Measurements from ENCODE around the gene CAV2.

The CAV2 gene

DNA sequence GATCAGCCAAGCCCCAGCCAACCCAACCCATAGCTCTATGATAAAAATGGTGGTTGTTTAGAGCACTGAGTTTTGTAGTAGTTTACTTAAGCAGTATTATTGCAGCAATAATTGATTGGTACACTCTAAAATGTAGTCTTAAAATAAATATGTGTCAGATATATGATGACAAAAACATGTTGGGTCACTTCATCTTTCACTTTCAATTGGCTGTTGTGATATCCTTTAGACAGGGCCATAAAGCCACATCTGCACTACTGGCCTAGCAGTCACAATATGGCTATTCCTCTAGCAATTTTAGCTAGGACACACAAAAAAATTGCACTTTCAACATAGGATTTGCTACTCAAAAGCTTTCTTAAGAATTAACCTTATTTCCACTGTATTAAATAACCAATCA lies 19.4 kb downstream of the CAV2 start:
- H3F3A ChIP-seq (ENCODE audit: insufficient read depth) = no peaks in the 10 kb centered on the region
- no peak overlapping the region for H3K4me3 ChIP-seq (ENCODE audit: insufficient read depth, low read length, poor library complexity, severe bottlenecking)
- H3K9ac ChIP-seq (ENCODE audit: low read length) = no peak overlapping the region
- no peaks in the 10 kb centered on the region for H3K9me3 ChIP-seq (ENCODE audit: insufficient read depth, low read length)
- H2AFZ ChIP-seq (ENCODE audit: low read depth, low read length, severe bottlenecking) = no peak overlapping the region
- H4K20me1 ChIP-seq (ENCODE audit: low read depth, low read length) = no peaks in the 10 kb centered on the region
- H3K27me3 ChIP-seq (ENCODE audit: low read length) = no peaks in the 10 kb centered on the region
- H3K27ac ChIP-seq (ENCODE audit: low read depth, low read length) = no peak overlapping the region
- no peaks in the 10 kb centered on the region for H3K36me3 ChIP-seq (ENCODE audit: low read length)
- no peaks in the 10 kb centered on the region for H3K9me2 ChIP-seq (replicated peaks; ENCODE audit: insufficient read depth, low read length)
- TF ChIP-seq EZH2phosphoT487 (conservative IDR thresholded peaks at IDR 0.05; ENCODE audit: low read length) = no peak
- TF ChIP-seq CTCF (IDR thresholded peaks at IDR 0.05; ENCODE audit: insufficient read depth, low read length, poor library complexity, severe bottlenecking) = no peak
- H3K4me2 ChIP-seq (ENCODE audit: low read depth, low read length, poor library complexity, severe bottlenecking) = no peak overlapping the region
- H3K79me2 ChIP-seq (ENCODE audit: insufficient read depth, low read length) = no peaks in the 10 kb centered on the region

GRCh38 chr7:116521046-116521664 lies 21.6 kb downstream of the CAV2 start:
- no peak overlapping the region for H2AFZ ChIP-seq (ENCODE audit: low read depth, low read length, severe bottlenecking)
- no peak overlapping the region for H3K27ac ChIP-seq (ENCODE audit: low read depth, low read length)
- H4K20me1 ChIP-seq (ENCODE audit: low read depth, low read length) = no peaks in the 10 kb centered on the region
- no peak overlapping the region for H3K4me3 ChIP-seq (ENCODE audit: insufficient read depth, low read length, poor library complexity, severe bottlenecking)
- no peaks in the 10 kb centered on the region for H3K27me3 ChIP-seq (ENCODE audit: low read length)
- H3K9me3 ChIP-seq (ENCODE audit: insufficient read depth, low read length) = no peaks in the 10 kb centered on the region
- no peak overlapping the region for H3K9ac ChIP-seq (ENCODE audit: low read length)
- H3K9me2 ChIP-seq (replicated peaks; ENCODE audit: insufficient read depth, low read length) = no peaks in the 10 kb centered on the region
- no peak for TF ChIP-seq EZH2phosphoT487 (conservative IDR thresholded peaks at IDR 0.05; ENCODE audit: low read length)
- TF ChIP-seq CTCF (IDR thresholded peaks at IDR 0.05; ENCODE audit: insufficient read depth, low read length, poor library complexity, severe bottlenecking) = no peak
- no peaks in the 10 kb centered on the region for H3F3A ChIP-seq (ENCODE audit: insufficient read depth)
- H3K36me3 ChIP-seq (ENCODE audit: low read length) = no peaks in the 10 kb centered on the region
- H3K4me2 ChIP-seq (ENCODE audit: low read depth, low read length, poor library complexity, severe bottlenecking) = no peak overlapping the region
- H3K79me2 ChIP-seq (ENCODE audit: insufficient read depth, low read length) = no peaks in the 10 kb centered on the region

DNA sequence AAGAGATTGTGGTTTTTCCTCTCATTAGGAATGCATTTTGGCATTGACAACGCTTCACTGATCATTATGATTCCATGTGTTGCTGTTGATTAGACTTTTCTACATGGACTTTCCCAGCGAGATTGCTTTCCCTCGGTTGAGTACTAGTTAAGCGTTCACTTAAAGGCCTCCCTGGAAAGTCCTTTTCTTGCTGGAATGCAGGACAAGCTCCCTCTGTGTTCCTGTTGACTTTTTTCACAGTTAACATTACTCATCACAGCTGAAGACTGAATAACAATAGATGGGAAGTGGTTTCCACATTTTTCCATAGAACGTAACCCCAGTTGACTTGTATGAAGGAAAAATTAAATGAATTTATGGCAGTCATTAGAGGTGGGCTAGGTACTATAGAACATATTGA lies 22.7 kb downstream of the CAV2 start:
- no peak overlapping the region for H3K4me2 ChIP-seq (ENCODE audit: low read depth, low read length, poor library complexity, severe bottlenecking)
- no peaks in the 10 kb centered on the region for H4K20me1 ChIP-seq (ENCODE audit: low read depth, low read length)
- no peak overlapping the region for H2AFZ ChIP-seq (ENCODE audit: low read depth, low read length, severe bottlenecking)
- H3K27ac ChIP-seq (ENCODE audit: low read depth, low read length) = no peak overlapping the region
- H3K9me2 ChIP-seq (replicated peaks; ENCODE audit: insufficient read depth, low read length) = no peaks in the 10 kb centered on the region
- no peaks in the 10 kb centered on the region for H3K79me2 ChIP-seq (ENCODE audit: insufficient read depth, low read length)
- TF ChIP-seq EZH2phosphoT487 (conservative IDR thresholded peaks at IDR 0.05; ENCODE audit: low read length) (no peak), CTCF (IDR thresholded peaks at IDR 0.05; ENCODE audit: insufficient read depth, low read length, poor library complexity, severe bottlenecking) (no peak)
- no peak overlapping the region for H3K4me3 ChIP-seq (ENCODE audit: insufficient read depth, low read length, poor library complexity, severe bottlenecking)
- no peaks in the 10 kb centered on the region for H3K27me3 ChIP-seq (ENCODE audit: low read length)
- no peak overlapping the region for H3K9ac ChIP-seq (ENCODE audit: low read length)
- H3F3A ChIP-seq (ENCODE audit: insufficient read depth) = no peaks in the 10 kb centered on the region
- H3K9me3 ChIP-seq (ENCODE audit: insufficient read depth, low read length) = no peaks in the 10 kb centered on the region
- no peaks in the 10 kb centered on the region for H3K36me3 ChIP-seq (ENCODE audit: low read length)

All from SU-DHL-6 (cell line).